Fibroblast of mammary gland (primary cell): ENCODE data around the gene SPATA31C2.
"Not testable (repeated sequence)": the region's sequence is repeated elsewhere in the genome, so short reads cannot be mapped to it uniquely, and the experiment has no call there.

ENCODE experiments used
- DNase-seq: peaks from one replicate; pipeline ENCODE4 v3.0.0-alpha.2; 2010; ENCODE audit warnings: low read depth
- H3K4me3 ChIP-seq: 2 replicates; pipeline ENCODE4 v1.5.1; 2011; ENCODE audit warnings: low read depth, mild to moderate bottlenecking, low read length, moderate library complexity; ENCODE audit not compliant: control insufficient read depth
- CTCF ChIP-seq: conservative IDR thresholded peaks from 2 replicates; pipeline ENCODE4 v1.5.1; 2011; ENCODE audit warnings: low read depth, low read length, inconsistent platforms; ENCODE audit not compliant: control insufficient read depth, insufficient read depth

SPATA31C2 gene

GRCh38 chr9:88113156-88114130, 24.8 kb downstream of the SPATA31C2 start:
- DNase-seq, result not testable (repeated sequence)

GRCh38 chr9:88110026-88110425, 28.2 kb downstream of the SPATA31C2 start:
- TF ChIP-seq CTCF, result no peak
- DNase-seq, result no peak
- no peak overlapping the region for H3K4me3 ChIP-seq

More at GRCh38 chr9:88113156-88114130, 24.8 kb downstream of the SPATA31C2 start:
- H3K4me3 ChIP-seq, result not testable (repeated sequence)

- no peak for DNase-seq
- no peak overlapping the region for H3K4me3 ChIP-seq
- no peak for TF ChIP-seq CTCF
Observed at GRCh38 chr9:88108779-88109178, 29.5 kb downstream of the SPATA31C2 start.

GRCh38 chr9:88106492-88106891, 31.8 kb downstream of the SPATA31C2 start:
- peak; percentile 44 for DNase-seq
- TF ChIP-seq CTCF, result peak; percentile 58

GRCh38 chr9:88092797-88093331, 45.4 kb downstream of the SPATA31C2 start:
- TF ChIP-seq CTCF, result no peak
- DNase-seq, result peak; percentile 40

More at GRCh38 chr9:88106492-88106891, 31.8 kb downstream of the SPATA31C2 start:
- no peak overlapping the region for H3K4me3 ChIP-seq

GRCh38 chr9:88090151-88090581, 48.1 kb downstream of the SPATA31C2 start:
- no peak for TF ChIP-seq CTCF
- DNase-seq, result peak; percentile 15
- no peak overlapping the region for H3K4me3 ChIP-seq

More at GRCh38 chr9:88092797-88093331, 45.4 kb downstream of the SPATA31C2 start:
- no peak overlapping the region for H3K4me3 ChIP-seq

GRCh38 chr9:88087906-88088305, 50.4 kb downstream of the SPATA31C2 start:
- no peak overlapping the region for H3K4me3 ChIP-seq
- TF ChIP-seq CTCF, result no peak
- DNase-seq, result no peak
